WTC11 (cell line): ENCODE results near the gene SLC35F4. TPM values are rescaled to one million over a fixed set of nuclear protein-coding genes. Genes with fewer than 3 reads are reported as not detected.

ENCODE experiments used
- ATAC-seq: fragments of 200-7000 bp; cut with Tn5 transposase; 2 replicates; pipeline ENCODE4 v1.10.0; 2021; ENCODE audit warnings: mild to moderate bottlenecking, moderate library complexity
- CTCF ChIA-PET: fragments of 300-600 bp; sonication (Branson Sonifier 250); formaldehyde crosslinking; loops from one replicate; lab custom pipeline; 2021; ENCODE audit warnings: antibody characterized with exemption; lab: Charles Lee
- POLR2A ChIA-PET: fragments of 350-600 bp; sonication (Branson Sonifier 250); formaldehyde crosslinking; loops from one replicate; lab custom pipeline; 2021; ENCODE audit warnings: antibody characterized with exemption; lab: Charles Lee
- DNase-seq: peaks from one replicate; pipeline ENCODE4 v3.0.0; 2021; ENCODE audit warnings: low spot score
- H3K27ac Mint-ChIP-seq: 2 replicates; pipeline ENCODE4 v1.8.0; 2021; ENCODE audit warnings: mixed read lengths
- H3K27me3 Mint-ChIP-seq: 2 replicates; pipeline ENCODE4 v1.8.0; 2021; ENCODE audit warnings: low read depth, mild to moderate bottlenecking, moderate library complexity, mixed read lengths
- H3K36me3 Mint-ChIP-seq: 2 replicates; pipeline ENCODE4 v1.8.0; 2021; ENCODE audit warnings: mixed read lengths
- H3K4me1 Mint-ChIP-seq: 2 replicates; pipeline ENCODE4 v1.8.0; 2022; ENCODE audit warnings: mixed read lengths
- H3K4me3 Mint-ChIP-seq: 2 replicates; pipeline ENCODE4 v1.8.0; 2021; ENCODE audit warnings: mild to moderate bottlenecking, moderate library complexity, mixed read lengths
- H3K9me3 Mint-ChIP-seq: 2 replicates; pipeline ENCODE4 v1.8.0; 2021; ENCODE audit warnings: mixed read lengths
- ATF6 ChIP-seq: sonication (generic); formaldehyde crosslinking; IDR thresholded peaks from 2 replicates; pipeline ENCODE4 v1.8.1; 2023; ENCODE audit warnings: mild to moderate bottlenecking, missing genetic modification reagents
- ELF4 ChIP-seq: sonication (generic); formaldehyde crosslinking; IDR thresholded peaks from 2 replicates; pipeline ENCODE4 v1.8.1; 2022; ENCODE audit warnings: low read depth, mild to moderate bottlenecking, moderate library complexity, missing genetic modification reagents
- ESRRA ChIP-seq: sonication (generic); formaldehyde crosslinking; IDR thresholded peaks from 2 replicates; pipeline ENCODE4 v1.8.1; 2022; ENCODE audit warnings: mild to moderate bottlenecking, missing genetic modification reagents, borderline replicate concordance
- ETV6 ChIP-seq: sonication (generic); formaldehyde crosslinking; IDR thresholded peaks from 2 replicates; pipeline ENCODE4 v1.8.1; 2022; ENCODE audit warnings: mild to moderate bottlenecking, missing genetic modification reagents
- FOXJ3 ChIP-seq: sonication (generic); formaldehyde crosslinking; IDR thresholded peaks from 2 replicates; pipeline ENCODE4 v1.9.0; 2021; ENCODE audit warnings: missing genetic modification reagents, mild to moderate bottlenecking, borderline replicate concordance
- FOXP4 ChIP-seq: sonication (generic); formaldehyde crosslinking; IDR thresholded peaks from 2 replicates; pipeline ENCODE4 v1.8.0; 2022; ENCODE audit warnings: mild to moderate bottlenecking, missing genetic modification reagents
- GRHL2 ChIP-seq: fragments of 250-450 bp; sonication (Bioruptor Pico); IDR thresholded peaks from 2 replicates; pipeline ENCODE4 v1.8.0; 2022; ENCODE audit warnings: mild to moderate bottlenecking, moderate library complexity; ENCODE audit not compliant: insufficient replicate concordance, severe bottlenecking
- HMGA2 ChIP-seq: fragments of 250-450 bp; sonication (Bioruptor Pico); IDR thresholded peaks from 2 replicates; pipeline ENCODE4 v1.4.0; 2021; ENCODE audit warnings: mild to moderate bottlenecking, moderate library complexity
- IRF2 ChIP-seq: sonication (generic); formaldehyde crosslinking; IDR thresholded peaks from 2 replicates; pipeline ENCODE4 v1.8.0; 2022; ENCODE audit warnings: low read depth, missing genetic modification reagents, borderline replicate concordance
- MLX ChIP-seq: sonication (generic); formaldehyde crosslinking; IDR thresholded peaks from 2 replicates; pipeline ENCODE4 v1.8.1; 2023; ENCODE audit warnings: mild to moderate bottlenecking, missing genetic modification reagents, moderate library complexity
- MYBL2 ChIP-seq: sonication (generic); formaldehyde crosslinking; IDR thresholded peaks from 2 replicates; pipeline ENCODE4 v1.8.1; 2023; ENCODE audit warnings: mild to moderate bottlenecking, moderate library complexity, missing genetic modification reagents
- SMAD3 ChIP-seq: sonication (generic); formaldehyde crosslinking; IDR thresholded peaks from 2 replicates; pipeline ENCODE4 v1.8.0; 2022; ENCODE audit warnings: missing genetic modification reagents, mild to moderate bottlenecking, borderline replicate concordance
- STAT6 ChIP-seq: sonication (generic); formaldehyde crosslinking; conservative IDR thresholded peaks from 2 replicates; pipeline ENCODE4 v1.8.1; 2023; ENCODE audit warnings: mild to moderate bottlenecking, low read depth, missing genetic modification reagents, moderate library complexity
- ZNF138 ChIP-seq: sonication (generic); formaldehyde crosslinking; conservative IDR thresholded peaks from 2 replicates; pipeline ENCODE4 v1.8.1; 2022; ENCODE audit warnings: mild to moderate bottlenecking, moderate library complexity, missing genetic modification reagents
- ZNF219 ChIP-seq: sonication (generic); formaldehyde crosslinking; IDR thresholded peaks from 2 replicates; pipeline ENCODE4 v1.8.0; 2023; ENCODE audit warnings: missing genetic modification reagents, mild to moderate bottlenecking, borderline replicate concordance
- ZNF232 ChIP-seq: sonication (generic); formaldehyde crosslinking; IDR thresholded peaks from 2 replicates; pipeline ENCODE4 v1.8.0; 2022; ENCODE audit warnings: mild to moderate bottlenecking, missing genetic modification reagents
- ZNF263 ChIP-seq: sonication (generic); formaldehyde crosslinking; IDR thresholded peaks from 2 replicates; pipeline ENCODE4 v1.8.1; 2022; ENCODE audit warnings: low read depth, mild to moderate bottlenecking, moderate library complexity, missing genetic modification reagents
- total RNA-seq: library from RNA; stranded (reverse); gene quantifications from 3 replicates; pipeline ENCODE4 v1.2.3, GENCODE V29; 2021

The SLC35F4 gene
- total RNA-seq, 1 experiment from 2014 or later, result not detected

GRCh38 chr14:57828713-57829112 is 37.2 kb downstream of the SLC35F4 start:
- CTCF ChIA-PET, result interaction anchor here (1.1 kb wide), 1 partner anchor 302 kb away, joined by 4 read pairs; no protein-coding TSS in a partner anchor
- H3K36me3 Mint-ChIP-seq, result no peaks in the 10 kb centered on the region

GRCh38 chr14:57823015-57823660 is 42.8 kb downstream of the SLC35F4 start:
- H3K36me3 Mint-ChIP-seq, result no peaks in the 10 kb centered on the region
- no peak for DNase-seq
- ChIA-PET POLR2A (no interaction called here), CTCF (no interaction called here)
- no peaks in the 10 kb centered on the region for H3K27me3 Mint-ChIP-seq
- no peaks in the 10 kb centered on the region for H3K4me1 Mint-ChIP-seq
- H3K27ac Mint-ChIP-seq, result no peak overlapping the region
- no peak for ATAC-seq
- TF ChIP-seq MYBL2 (no peak), ETV6 (CRISPR knock-in tag) (no peak)
- no peak overlapping the region for H3K4me3 Mint-ChIP-seq
- peaks cover 16% of the 10 kb centered on the region for H3K9me3 Mint-ChIP-seq

More at GRCh38 chr14:57828713-57829112, 37.2 kb downstream of the SLC35F4 start:
- H3K4me3 Mint-ChIP-seq, result no peak overlapping the region
- H3K27me3 Mint-ChIP-seq, result no peaks in the 10 kb centered on the region
- peaks cover 16% of the 10 kb centered on the region for H3K9me3 Mint-ChIP-seq
- TF ChIP-seq ATF6 (no peak), ESRRA (CRISPR knock-in tag) (no peak), ZNF138 (no peak), SMAD3 (CRISPR knock-in tag) (no peak)
- peaks cover 12% of the 10 kb centered on the region for H3K4me1 Mint-ChIP-seq
- ATAC-seq (no peak), DNase-seq (no peak)
- H3K27ac Mint-ChIP-seq, result no peak overlapping the region
- POLR2A ChIA-PET, result no interaction called here

- ChIA-PET CTCF (no interaction called here), POLR2A (no interaction called here)
- TF ChIP-seq IRF2 (no peak), STAT6 (CRISPR knock-in tag) (no peak), GRHL2 (no peak), ZNF263 (no peak), ZNF219 (CRISPR knock-in tag) (no peak), MLX (CRISPR knock-in tag) (no peak), ELF4 (CRISPR knock-in tag) (no peak), FOXJ3 (no peak), HMGA2 (CRISPR knock-in tag) (no peak)
- Mint-ChIP-seq H3K9me3 (peaks cover 16% of the 10 kb centered on the region), H3K4me1 (no peaks in the 10 kb centered on the region), H3K36me3 (no peaks in the 10 kb centered on the region), H3K4me3 (no peak overlapping the region), H3K27me3 (no peaks in the 10 kb centered on the region), H3K27ac (no peak overlapping the region)
- no peak for ATAC-seq
- DNase-seq, result no peak
These were observed 43.8 kb downstream of the SLC35F4 start for GRCh38 chr14:57822081-57822480.

- ATAC-seq (no peak), DNase-seq (no peak)
- Mint-ChIP-seq H3K36me3 (no peaks in the 10 kb centered on the region), H3K27me3 (no peaks in the 10 kb centered on the region), H3K27ac (no peak overlapping the region), H3K4me3 (no peak overlapping the region), H3K4me1 (peaks cover 11% of the 10 kb centered on the region), H3K9me3 (peaks cover 3% of the 10 kb centered on the region)
- CTCF ChIA-PET, result no interaction called here
- POLR2A ChIA-PET, result no interaction called here
- no peak for TF ChIP-seq ZNF232 (CRISPR knock-in tag)
- no peak for TF ChIP-seq FOXP4 (CRISPR knock-in tag)
- no peak for TF ChIP-seq MLX (CRISPR knock-in tag)
These were observed 45.3 kb downstream of the SLC35F4 start for GRCh38 chr14:57820581-57820980.
